ENCODE data around the gene ANKRD23. TPM values are rescaled to one million over a fixed set of nuclear protein-coding genes. Genes with fewer than 3 reads are reported as not detected.

The ANKRD23 gene
- total and polyA plus RNA-seq, 2 of the 4 experiments (the other 2 are of a cell fraction): 0.54 to 1.5 TPM

GRCh38 chr2:96866586-96866985, 22.8 kb upstream of the ANKRD23 start:
- no peaks in the 10 kb centered on the region for H3K9me1 ChIP-seq (ENCODE audit: insufficient read depth, low read length)
- no peak for ATAC-seq (ENCODE audit: low read depth)
- no peak overlapping the region for H3K56ac ChIP-seq (ENCODE audit: extremely low read depth, insufficient read depth, low read length)
- peaks cover 5 to 50% of the 10 kb centered on the region in 2 experiments for H3K79me1 ChIP-seq (ENCODE audit: low read depth in 1 of 2, low read length in 2 of 2)
- peak overlapping the region; percentile 17 for H2AFZ ChIP-seq (replicated peaks; ENCODE audit: low read length, poor library complexity)
- H2BK5ac ChIP-seq (ENCODE audit: low read depth, low read length, poor library complexity, severe bottlenecking): no peak overlapping the region
- H3K4me2 ChIP-seq (ENCODE audit: low read depth, low read length): peak overlapping the region; percentile 14; the same call in 1 of the 2 replicates
- TF ChIP-seq CTCF (conservative IDR thresholded peaks at IDR 0.05; ENCODE audit: low read depth, low read length) (no peak), MXI1 (IDR thresholded peaks at IDR 0.05; ENCODE audit: borderline replicate concordance, low read depth, low read length) (no peak), MAZ (IDR thresholded peaks at IDR 0.05; ENCODE audit: borderline replicate concordance, low read depth, low read length) (no peak), MAFK (IDR thresholded peaks at IDR 0.05; ENCODE audit: low read depth, low read length) (no peak), RFX5 (IDR thresholded peaks at IDR 0.05; ENCODE audit: low read depth, low read length) (no peak), CEBPB (IDR thresholded peaks at IDR 0.05; ENCODE audit: low read depth, low read length) (no peak), SMC3 (IDR thresholded peaks at IDR 0.05; ENCODE audit: low read depth, low read length) (no peak)
- POLR2A ChIA-PET (ENCODE audit: unreplicated experiment): no interaction called here
- no peaks in the 10 kb centered on the region for H3K9me3 ChIP-seq (ENCODE audit: control insufficient read depth, insufficient read depth, low read length)
- H3K4ac ChIP-seq (ENCODE audit: low read depth, low read length): no peak overlapping the region
- intact Hi-C loops (cut with micrococcal nuclease) (no loop called here), dilution Hi-C loops (cut with HindIII; ENCODE audit: low sequenced_read_pairs, unreplicated experiment) (no loop called here), in situ Hi-C loops (cut with MboI; ENCODE audit: low sequenced_read_pairs) (loop anchor here (25.0 kb wide), 1 partner anchor 246 kb away; the partner anchor contains the start of gene ANKRD36)
- H4K91ac ChIP-seq (ENCODE audit: insufficient read depth, low read depth, low read length): no peak overlapping the region
- H2BK120ac ChIP-seq (ENCODE audit: low read depth, low read length): no peak overlapping the region
- H3K9ac ChIP-seq (ENCODE audit: low read depth, low read length): no peak overlapping the region
- no peak overlapping the region for H2AK5ac ChIP-seq (ENCODE audit: low read depth, low read length)
- H4K20me1 ChIP-seq (ENCODE audit: insufficient read depth, low read length): peaks cover 39% of the 10 kb centered on the region
- H3K4me1 ChIP-seq (ENCODE audit: control insufficient read depth, insufficient read depth, low read length): peaks cover 7% of the 10 kb centered on the region; the same call in 1 of the 2 replicates
- no peak overlapping the region for H4K5ac ChIP-seq (ENCODE audit: low read depth, low read length)
- no peak overlapping the region for H3K23ac ChIP-seq (ENCODE audit: low read depth, low read length)
- no TSS peak for BruUV-seq (replicated peaks)
- no peaks in the 10 kb centered on the region for H3K27me3 ChIP-seq (ENCODE audit: control insufficient read depth, insufficient read depth, low read length)
- H2AK9ac ChIP-seq (replicated peaks; ENCODE audit: low read depth, low read length, poor library complexity): peak overlapping the region; percentile 23
- no peak overlapping the region for H2BK15ac ChIP-seq (ENCODE audit: low read depth, low read length)
- no peak overlapping the region for H3K14ac ChIP-seq (replicated peaks; ENCODE audit: low read depth, low read length)
- peaks cover 51% of the 10 kb centered on the region for H3K36me3 ChIP-seq (ENCODE audit: control insufficient read depth, insufficient read depth, low read length)
- DNase-seq: no peak
- no peak overlapping the region for H3K27ac ChIP-seq (ENCODE audit: insufficient read depth, low read length)
- CTCF ChIA-PET: interaction anchor here (3.6 kb wide), 1 partner anchor 8 kb away, joined by 20 read pairs; the partner anchor contains the start of gene ANKRD39
- no peak overlapping the region for H3K4me3 ChIP-seq (ENCODE audit: insufficient read depth, low read depth, low read length)
- no peak overlapping the region for H3K18ac ChIP-seq (ENCODE audit: low read depth, low read length)
- 100% methylated on average over 1 of the region's 8 CpGs; no CpG with 5 or more reads in 1 of the 2 experiments for WGBS, 2 experiments (ENCODE audit: extremely low coverage in 2 of 2, insufficient read length in 1 of 2)
- H2BK20ac ChIP-seq (ENCODE audit: low read depth, low read length): no peak overlapping the region
- no peak overlapping the region; a peak in 1 of 4 replicates for H4K8ac ChIP-seq (ENCODE audit: low read depth in 2 of 2, low read length in 2 of 2)

All from IMR-90 (cell line).